H1 (cell line): ENCODE measurements around the gene KANSL1. TPM values are rescaled to one million over a fixed set of nuclear protein-coding genes. Genes with fewer than 3 reads are reported as not detected.

Experiments
- GTF2F1 ChIP-seq: IDR thresholded peaks from 2 replicates; pipeline ENCODE4 v1.6.1; 2012; ENCODE audit warnings: low read depth, low read length, improper control_type of control experiment, borderline replicate concordance
- HDAC2 ChIP-seq, 2 experiments: fragments of 300-600 bp in 1 of 2; sonication (generic) in 1 of 2; IDR thresholded peaks; 2 replicates each; pipeline ENCODE4 v1.6.1; 2011 to 2012; ENCODE audit warnings: low read depth in 2 of 2, low read length in 2 of 2, mild to moderate bottlenecking in 2 of 2, moderate library complexity in 2 of 2, borderline replicate concordance in 1 of 2, inconsistent platforms in 1 of 2
- MAFK ChIP-seq: IDR thresholded peaks from 2 replicates; pipeline ENCODE4 v1.6.1; 2012; ENCODE audit warnings: low read depth, mild to moderate bottlenecking, improper control_type of control experiment, low read length
- NRF1 ChIP-seq: IDR thresholded peaks from 2 replicates; pipeline ENCODE4 v1.6.1; 2011; ENCODE audit warnings: mild to moderate bottlenecking, low read depth, low read length, improper control_type of control experiment
- PHF8 ChIP-seq: fragments of 200-600 bp; sonication (generic); conservative IDR thresholded peaks from 2 replicates; pipeline ENCODE4 v1.7.1; 2012; ENCODE audit warnings: low read depth, mild to moderate bottlenecking, inconsistent platforms, low read length, moderate library complexity
- POU5F1 ChIP-seq: IDR thresholded peaks from 2 replicates; pipeline ENCODE4 v1.6.1; 2011; ENCODE audit warnings: low read depth, mild to moderate bottlenecking, low read length, moderate library complexity
- RFX5 ChIP-seq: IDR thresholded peaks from 2 replicates; pipeline ENCODE4 v1.6.1; 2011; ENCODE audit warnings: low read depth, low read length, improper control_type of control experiment, borderline replicate concordance
- SP1 ChIP-seq: IDR thresholded peaks from 2 replicates; pipeline ENCODE4 v1.6.1; 2011; ENCODE audit warnings: low read depth, low read length
- SRF ChIP-seq: IDR thresholded peaks from 2 replicates; pipeline ENCODE4 v1.6.1; 2011; ENCODE audit warnings: mild to moderate bottlenecking, low read depth, low read length, moderate library complexity
- ZNF274 ChIP-seq: IDR thresholded peaks from 2 replicates; pipeline ENCODE4 v1.7.0; 2012; ENCODE audit warnings: low read length, borderline replicate concordance; ENCODE audit errors: extremely low read depth
- polyA plus RNA-seq, 7 experiments: library from polyadenylated mRNA; depleted of rRNA in 3 of 7; stranded (reverse) in 5 of 7; unstranded in 2 of 7; fragments of >200 nt in 5 of 7; fragments of 200-250 nt in 2 of 7; gene quantifications; 1 replicate in 5 of 7; 2 replicates in 1 of 7; 4 replicates in 1 of 7; pipeline versions ENCODE4 v1.2.1 to v1.2.3, GENCODE V29; 2011 to 2013; ENCODE audit warnings: missing spikeins in 2 of 7, mixed read lengths in 2 of 7
- total RNA-seq: library from RNA; stranded (reverse); fragmentation: NEBNext Ultra II Directional; extraction: Animal tissue kit (Norgen Biotek cat#: 25700); gene quantifications from 2 replicates; pipeline ENCODE4 v1.2.1, GENCODE V29; 2021
- TF ChIP-seq, protein P1 (sequence below): fragments of 300-600 bp; sonication (generic); IDR thresholded peaks from 2 replicates; pipeline ENCODE4 v1.7.1; 2012; ENCODE audit warnings: low read length, moderate library complexity, mild to moderate bottlenecking, inconsistent platforms; ENCODE audit not compliant: insufficient replicate concordance

KANSL1 gene
- total and polyA plus RNA-seq, 2 of the 8 experiments (the other 6 are each of a cell fraction or from before 2014, with no cell fraction given): 34.0 to 128 TPM

DNA sequence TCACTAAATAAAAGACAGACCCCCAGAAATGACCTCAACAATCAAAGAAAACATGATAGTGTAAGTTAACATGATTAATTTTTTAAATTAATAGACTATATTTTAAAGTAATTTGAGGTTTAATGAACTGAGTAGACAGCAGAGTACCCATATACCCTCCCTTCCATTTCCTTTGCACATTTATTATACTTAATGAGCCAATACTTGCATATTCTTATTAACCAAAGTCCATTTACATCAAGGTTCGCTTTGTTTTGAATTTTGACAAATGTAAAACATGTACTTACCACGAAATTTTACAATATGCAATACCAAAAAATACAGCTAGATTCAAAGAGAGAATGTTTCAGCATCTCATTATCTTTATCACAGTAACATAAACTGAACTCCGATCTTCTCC, 72.7 kb downstream of the KANSL1 start (continued):
- TF ChIP-seq, protein P1, sequence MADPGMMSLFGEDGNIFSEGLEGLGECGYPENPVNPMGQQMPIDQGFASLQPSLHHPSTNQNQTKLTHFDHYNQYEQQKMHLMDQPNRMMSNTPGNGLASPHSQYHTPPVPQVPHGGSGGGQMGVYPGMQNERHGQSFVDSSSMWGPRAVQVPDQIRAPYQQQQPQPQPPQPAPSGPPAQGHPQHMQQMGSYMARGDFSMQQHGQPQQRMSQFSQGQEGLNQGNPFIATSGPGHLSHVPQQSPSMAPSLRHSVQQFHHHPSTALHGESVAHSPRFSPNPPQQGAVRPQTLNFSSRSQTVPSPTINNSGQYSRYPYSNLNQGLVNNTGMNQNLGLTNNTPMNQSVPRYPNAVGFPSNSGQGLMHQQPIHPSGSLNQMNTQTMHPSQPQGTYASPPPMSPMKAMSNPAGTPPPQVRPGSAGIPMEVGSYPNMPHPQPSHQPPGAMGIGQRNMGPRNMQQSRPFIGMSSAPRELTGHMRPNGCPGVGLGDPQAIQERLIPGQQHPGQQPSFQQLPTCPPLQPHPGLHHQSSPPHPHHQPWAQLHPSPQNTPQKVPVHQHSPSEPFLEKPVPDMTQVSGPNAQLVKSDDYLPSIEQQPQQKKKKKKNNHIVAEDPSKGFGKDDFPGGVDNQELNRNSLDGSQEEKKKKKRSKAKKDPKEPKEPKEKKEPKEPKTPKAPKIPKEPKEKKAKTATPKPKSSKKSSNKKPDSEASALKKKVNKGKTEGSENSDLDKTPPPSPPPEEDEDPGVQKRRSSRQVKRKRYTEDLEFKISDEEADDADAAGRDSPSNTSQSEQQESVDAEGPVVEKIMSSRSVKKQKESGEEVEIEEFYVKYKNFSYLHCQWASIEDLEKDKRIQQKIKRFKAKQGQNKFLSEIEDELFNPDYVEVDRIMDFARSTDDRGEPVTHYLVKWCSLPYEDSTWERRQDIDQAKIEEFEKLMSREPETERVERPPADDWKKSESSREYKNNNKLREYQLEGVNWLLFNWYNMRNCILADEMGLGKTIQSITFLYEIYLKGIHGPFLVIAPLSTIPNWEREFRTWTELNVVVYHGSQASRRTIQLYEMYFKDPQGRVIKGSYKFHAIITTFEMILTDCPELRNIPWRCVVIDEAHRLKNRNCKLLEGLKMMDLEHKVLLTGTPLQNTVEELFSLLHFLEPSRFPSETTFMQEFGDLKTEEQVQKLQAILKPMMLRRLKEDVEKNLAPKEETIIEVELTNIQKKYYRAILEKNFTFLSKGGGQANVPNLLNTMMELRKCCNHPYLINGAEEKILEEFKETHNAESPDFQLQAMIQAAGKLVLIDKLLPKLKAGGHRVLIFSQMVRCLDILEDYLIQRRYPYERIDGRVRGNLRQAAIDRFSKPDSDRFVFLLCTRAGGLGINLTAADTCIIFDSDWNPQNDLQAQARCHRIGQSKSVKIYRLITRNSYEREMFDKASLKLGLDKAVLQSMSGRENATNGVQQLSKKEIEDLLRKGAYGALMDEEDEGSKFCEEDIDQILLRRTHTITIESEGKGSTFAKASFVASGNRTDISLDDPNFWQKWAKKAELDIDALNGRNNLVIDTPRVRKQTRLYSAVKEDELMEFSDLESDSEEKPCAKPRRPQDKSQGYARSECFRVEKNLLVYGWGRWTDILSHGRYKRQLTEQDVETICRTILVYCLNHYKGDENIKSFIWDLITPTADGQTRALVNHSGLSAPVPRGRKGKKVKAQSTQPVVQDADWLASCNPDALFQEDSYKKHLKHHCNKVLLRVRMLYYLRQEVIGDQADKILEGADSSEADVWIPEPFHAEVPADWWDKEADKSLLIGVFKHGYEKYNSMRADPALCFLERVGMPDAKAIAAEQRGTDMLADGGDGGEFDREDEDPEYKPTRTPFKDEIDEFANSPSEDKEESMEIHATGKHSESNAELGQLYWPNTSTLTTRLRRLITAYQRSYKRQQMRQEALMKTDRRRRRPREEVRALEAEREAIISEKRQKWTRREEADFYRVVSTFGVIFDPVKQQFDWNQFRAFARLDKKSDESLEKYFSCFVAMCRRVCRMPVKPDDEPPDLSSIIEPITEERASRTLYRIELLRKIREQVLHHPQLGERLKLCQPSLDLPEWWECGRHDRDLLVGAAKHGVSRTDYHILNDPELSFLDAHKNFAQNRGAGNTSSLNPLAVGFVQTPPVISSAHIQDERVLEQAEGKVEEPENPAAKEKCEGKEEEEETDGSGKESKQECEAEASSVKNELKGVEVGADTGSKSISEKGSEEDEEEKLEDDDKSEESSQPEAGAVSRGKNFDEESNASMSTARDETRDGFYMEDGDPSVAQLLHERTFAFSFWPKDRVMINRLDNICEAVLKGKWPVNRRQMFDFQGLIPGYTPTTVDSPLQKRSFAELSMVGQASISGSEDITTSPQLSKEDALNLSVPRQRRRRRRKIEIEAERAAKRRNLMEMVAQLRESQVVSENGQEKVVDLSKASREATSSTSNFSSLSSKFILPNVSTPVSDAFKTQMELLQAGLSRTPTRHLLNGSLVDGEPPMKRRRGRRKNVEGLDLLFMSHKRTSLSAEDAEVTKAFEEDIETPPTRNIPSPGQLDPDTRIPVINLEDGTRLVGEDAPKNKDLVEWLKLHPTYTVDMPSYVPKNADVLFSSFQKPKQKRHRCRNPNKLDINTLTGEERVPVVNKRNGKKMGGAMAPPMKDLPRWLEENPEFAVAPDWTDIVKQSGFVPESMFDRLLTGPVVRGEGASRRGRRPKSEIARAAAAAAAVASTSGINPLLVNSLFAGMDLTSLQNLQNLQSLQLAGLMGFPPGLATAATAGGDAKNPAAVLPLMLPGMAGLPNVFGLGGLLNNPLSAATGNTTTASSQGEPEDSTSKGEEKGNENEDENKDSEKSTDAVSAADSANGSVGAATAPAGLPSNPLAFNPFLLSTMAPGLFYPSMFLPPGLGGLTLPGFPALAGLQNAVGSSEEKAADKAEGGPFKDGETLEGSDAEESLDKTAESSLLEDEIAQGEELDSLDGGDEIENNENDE: no peak
- TF ChIP-seq SP1 (no peak), NRF1 (no peak), MAFK (no peak), GTF2F1 (no peak), POU5F1 (no peak), RFX5 (no peak), PHF8 (no peak), ZNF274 (no peak), HDAC2 (IDR thresholded peaks at IDR 0.05; ENCODE audit: borderline replicate concordance in 1 of 2, low read depth in 2 of 2, low read length in 2 of 2) (no peak), SRF (no peak)
